Inflammatory macrophage treated with lipopolysaccharide for 1 hour (primary cell): ENCODE measurements around the gene KDM5B.
A peak's percentile ranks its signal among the peaks of the same experiment; 100 is the strongest.
"Not testable (repeated sequence)": the region's sequence is repeated elsewhere in the genome, so short reads cannot be mapped to it uniquely, and the experiment has no call there.

ENCODE experiments used
- DNase-seq, 2 donors: peaks; one replicate each; pipeline ENCODE4 v3.0.0-alpha.2; 2020 to 2022

KDM5B gene

DNA sequence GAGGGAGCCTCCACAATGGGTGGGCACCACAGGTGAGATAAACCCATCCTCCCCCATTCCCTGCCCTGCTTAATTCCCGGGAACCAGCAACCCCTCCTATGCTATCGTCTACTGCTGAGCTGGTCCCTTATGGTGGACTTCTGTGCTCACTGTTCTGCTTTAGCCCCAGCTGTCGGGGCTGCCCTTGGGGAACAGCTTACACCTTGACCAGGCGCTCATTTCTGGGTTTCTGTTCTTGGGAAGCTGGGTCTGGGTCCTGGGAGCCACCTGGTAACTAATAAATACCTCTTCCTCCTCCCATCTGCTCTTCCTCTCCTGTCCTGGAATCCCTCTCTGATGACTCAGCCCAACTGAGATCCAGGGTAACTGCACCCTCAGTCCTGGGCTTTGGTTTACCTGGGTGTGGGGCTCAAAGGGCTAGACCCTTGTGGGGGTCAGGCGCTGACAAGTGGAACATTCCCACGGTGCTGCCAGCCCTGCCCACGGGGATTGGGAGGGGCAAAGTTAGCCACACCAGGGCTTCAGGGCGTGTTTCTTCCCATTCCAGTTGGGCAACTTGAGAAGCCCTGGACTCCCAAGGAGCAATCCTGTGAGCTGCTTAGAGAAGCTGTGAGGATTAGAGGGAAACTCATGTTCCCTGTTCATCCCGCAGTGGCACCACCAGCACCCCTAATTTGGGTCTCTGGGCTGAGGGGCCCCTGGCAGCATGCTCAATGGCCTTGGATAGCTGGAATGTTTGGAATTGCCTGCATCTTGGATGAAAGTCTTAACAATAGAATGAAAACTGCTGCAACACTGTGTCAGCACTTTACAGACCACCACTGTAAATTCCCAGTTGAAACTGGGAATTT lies 4.2 kb upstream of the KDM5B start:
- no peak for DNase-seq

DNA sequence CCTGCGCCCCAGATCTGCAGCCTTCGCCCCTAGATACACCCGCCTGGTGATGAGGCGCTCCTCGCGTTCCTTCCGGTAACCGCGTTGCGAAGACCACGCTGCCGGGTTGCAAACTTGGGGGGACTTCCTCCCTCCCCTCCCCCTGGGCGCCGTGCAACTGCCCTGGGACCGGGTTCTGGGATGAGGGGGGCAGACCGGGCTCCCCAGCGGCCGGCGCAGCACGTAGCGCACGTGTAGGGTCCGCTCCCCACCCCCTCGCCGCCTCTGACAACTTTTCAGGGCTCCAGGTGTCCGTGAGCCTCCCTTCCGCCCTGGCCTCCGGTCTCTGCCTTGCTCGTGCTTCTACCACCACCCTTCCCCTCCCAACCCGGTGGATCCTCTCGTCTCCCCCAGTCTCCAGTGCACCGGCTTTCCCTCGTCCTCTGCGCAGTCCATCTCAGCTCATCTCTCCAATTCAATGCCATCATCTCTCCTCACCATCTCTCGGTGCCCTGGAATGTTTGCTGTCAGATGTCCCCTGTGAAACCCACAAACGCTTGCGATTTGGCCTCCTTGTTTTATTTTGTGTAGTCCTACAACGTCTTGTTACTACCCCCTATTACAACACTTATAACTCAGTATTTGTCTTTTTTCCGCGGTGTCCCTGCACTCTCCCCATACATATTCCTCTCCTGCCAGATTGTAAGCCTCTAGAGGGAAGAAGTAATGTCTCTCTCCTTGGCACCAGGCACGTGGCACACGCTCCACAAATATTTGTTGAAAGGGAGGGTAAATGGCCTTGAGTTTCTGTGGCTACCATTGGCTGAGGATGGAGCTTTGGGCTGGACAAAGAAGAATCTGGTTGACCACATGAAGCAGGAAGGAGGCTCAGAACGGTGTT lies 3.3 kb upstream of the KDM5B start:
- DNase-seq, result no peak

DNA sequence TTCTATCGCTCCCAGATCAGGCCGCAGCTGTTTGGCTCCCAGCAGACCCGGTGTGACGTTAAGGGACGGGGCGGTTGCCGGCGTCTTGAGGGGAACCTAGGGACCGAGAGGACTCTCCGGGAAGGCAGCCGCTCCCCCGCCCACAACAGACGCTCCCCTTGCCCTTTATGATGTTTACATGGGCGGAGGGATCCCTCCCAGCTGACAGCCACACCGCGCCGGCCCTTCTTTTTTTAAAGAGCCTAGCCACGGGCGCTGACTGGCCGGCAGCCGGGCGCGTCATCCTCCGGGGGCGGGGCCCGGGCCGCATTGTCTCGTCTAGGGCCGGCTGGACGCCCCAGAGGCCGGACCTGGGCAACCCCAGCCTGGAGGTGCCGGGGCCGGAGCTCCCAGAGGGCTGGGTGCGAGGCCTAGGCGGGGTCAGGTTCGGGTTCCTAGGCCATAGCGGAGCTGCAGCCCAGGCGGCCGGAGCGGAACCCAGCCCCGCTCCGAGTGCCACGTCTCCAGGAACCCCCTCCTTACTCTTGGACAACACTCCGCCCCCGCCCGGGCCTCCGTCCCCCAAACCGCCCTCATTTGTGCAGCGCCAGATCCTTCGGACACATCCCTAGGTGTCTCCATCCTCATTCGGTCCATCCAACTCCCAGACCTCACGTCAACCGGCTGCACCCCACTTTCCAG lies 2.5 kb upstream of the KDM5B start, which contains the start of gene PCAT6:
Gene PCAT6, plus strand, starts transcription at position 340 of the 681 bp plus-strand sequence.
- peak; percentile 93 to 95 for DNase-seq

DNA sequence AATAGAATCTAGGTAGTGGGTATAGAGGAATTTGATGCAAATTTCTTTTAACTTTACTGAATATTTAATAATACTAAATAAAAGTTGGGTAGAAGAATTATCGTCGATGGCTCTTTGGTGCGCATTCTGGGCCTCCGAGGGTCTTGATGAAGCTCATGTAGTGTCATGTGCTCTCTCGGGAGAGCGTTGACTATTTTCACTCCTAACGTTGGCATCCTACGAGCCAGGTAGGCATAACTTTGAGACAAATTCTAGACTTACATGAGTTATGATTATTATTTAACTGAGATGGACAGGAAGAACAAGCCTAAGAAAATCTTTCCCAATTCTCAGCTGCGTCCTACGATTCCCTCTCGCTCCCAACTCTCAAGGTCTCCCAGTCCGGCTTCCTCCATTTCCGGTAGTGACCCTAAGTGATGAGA lies 2.0 kb upstream of the KDM5B start:
- DNase-seq, result no peak

DNA sequence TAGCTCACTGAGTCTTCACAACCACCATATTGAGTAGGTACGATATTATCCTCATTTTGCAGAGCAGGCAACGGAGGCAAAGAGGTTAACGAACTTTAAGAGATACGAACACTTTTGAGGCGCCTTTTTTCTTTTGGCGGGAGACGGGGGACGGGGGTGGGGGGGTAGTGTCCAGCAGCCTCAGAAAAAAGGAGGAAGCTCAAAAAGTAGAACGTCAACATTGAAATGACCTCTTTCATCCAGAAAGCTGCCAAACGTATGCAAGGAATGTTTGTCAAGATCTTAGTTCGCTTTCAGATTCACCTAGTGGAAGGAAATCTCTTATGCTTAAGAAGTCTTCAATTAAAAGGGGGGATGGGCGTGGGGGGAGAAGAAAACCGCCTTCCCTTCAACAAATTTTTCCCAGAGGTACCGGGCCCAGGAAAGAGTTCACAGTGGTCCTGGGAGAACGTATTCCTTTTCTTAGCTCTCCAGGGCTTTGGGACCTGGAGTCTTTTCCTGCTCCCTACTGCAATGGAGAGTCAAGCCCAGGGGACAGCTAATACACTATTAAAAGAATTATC lies 1.5 kb upstream of the KDM5B start:
- DNase-seq, result no peak

DNA sequence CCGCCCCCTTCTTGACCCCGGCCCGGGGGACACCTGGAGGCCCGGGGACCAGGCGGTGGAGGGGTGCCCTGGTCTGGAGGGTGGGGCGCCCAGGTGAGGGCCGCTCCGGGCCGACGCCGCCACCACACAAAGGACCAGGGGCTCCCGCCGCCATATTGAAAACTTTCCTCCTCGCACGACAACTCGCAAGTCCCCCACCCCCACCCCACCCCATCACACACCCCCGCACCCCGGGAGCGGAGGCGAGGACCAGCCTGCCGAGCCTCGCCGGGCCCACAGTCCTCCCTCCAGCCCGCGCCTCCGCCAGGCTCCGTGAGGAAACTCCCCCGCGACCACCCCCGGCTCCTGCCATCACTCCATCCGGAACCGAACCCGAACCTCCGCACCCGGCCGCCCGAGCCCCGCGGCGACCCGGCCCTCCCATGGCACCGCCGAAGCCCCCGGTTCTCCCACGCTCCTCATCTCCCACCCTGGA lies 733 bp downstream of the KDM5B start:
- DNase-seq, result no peak

DNA sequence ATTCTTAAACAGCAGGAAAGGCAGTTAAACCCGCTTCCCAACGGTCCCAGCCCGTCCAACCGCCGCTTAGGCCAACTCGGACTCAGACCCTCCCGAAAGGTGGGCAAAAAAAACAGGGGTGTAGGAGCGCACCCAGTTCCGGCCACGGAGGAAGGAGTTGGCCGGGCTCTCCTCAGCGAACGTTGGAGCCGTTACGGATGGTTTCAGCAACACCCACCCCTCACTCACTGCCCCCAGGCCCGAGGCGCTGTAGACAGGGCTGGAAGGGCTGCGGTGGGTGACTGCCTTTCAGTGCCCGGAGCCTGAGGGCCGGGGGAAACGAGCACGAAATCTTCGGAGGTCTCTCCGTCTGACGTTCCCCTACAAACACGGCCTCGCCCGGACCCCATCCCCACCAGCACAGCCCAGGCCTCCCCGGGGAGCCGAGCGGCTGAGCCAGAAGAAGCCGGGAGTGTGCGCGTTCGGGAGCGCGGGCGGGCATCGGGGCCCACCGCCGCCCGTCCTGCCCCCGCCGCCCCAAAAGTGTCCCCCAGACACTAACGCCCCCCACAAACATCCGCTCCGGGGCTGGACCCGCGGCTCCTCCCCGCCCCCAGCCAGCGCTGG lies 1.3 kb downstream of the KDM5B start:
- DNase-seq, result no peak

DNA sequence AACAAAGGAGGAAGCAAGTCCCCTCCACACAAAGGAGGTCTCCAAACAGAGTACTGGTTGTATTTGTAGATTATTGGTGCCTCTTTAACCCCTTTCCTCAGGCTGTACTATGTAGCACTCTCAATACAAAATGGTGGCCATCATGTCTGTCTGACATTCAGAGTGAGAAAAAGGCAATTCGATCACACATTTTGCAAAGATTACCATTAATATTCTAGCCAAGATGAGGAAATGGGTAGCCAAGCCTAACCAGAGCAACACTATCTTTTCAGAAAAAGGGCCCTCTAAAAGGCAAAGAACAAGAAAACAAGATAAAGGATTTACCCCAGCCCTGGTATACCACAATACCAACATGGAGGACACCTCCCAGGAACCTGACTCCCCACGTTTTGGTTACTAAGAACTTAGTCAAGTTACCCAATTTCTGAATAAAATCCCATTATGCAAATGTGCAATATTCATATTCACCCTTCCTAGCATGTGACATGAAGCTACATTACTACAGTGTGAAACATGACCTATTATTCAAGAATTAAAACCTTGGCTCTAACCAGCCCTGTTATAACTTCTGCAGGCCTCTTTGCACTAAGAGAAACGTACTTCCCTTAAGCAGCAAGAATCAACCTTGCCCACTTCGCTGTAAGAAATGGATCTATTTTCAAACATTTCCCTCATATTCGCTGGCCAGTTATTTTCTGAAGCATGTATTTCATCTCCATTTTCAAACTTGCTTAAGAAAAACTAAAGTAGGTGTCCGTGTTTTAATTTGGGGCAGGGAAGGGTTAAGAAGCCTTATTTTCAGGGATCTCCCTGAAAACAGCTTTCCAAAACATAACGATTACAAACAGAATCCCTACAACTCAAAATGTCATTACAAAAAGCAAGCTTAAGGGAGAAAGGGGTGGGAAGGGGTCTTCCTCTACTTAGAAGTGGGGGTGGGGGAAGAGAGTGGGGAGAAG lies 2.1 kb downstream of the KDM5B start:
- DNase-seq, result peak; percentile 73 to 76

DNA sequence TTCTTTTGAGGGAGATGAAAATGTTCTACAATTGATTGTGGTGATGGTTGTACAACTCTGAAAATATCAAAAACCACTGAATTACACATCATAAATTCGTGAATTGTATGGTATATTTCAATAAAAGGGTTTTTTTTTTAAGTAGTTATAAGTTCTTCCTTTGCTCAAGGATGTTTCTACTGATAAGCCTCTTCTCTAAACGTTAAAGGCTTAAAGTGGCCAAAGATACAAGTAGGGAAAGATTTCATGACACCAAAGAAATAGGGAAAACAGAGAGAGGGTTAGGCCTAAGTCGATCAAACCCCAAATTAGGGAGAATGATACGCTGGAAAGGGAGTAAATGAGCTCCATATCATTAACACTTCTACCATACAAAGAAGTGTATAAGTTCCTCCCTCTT lies 4.1 kb downstream of the KDM5B start:
- no peak for DNase-seq

DNA sequence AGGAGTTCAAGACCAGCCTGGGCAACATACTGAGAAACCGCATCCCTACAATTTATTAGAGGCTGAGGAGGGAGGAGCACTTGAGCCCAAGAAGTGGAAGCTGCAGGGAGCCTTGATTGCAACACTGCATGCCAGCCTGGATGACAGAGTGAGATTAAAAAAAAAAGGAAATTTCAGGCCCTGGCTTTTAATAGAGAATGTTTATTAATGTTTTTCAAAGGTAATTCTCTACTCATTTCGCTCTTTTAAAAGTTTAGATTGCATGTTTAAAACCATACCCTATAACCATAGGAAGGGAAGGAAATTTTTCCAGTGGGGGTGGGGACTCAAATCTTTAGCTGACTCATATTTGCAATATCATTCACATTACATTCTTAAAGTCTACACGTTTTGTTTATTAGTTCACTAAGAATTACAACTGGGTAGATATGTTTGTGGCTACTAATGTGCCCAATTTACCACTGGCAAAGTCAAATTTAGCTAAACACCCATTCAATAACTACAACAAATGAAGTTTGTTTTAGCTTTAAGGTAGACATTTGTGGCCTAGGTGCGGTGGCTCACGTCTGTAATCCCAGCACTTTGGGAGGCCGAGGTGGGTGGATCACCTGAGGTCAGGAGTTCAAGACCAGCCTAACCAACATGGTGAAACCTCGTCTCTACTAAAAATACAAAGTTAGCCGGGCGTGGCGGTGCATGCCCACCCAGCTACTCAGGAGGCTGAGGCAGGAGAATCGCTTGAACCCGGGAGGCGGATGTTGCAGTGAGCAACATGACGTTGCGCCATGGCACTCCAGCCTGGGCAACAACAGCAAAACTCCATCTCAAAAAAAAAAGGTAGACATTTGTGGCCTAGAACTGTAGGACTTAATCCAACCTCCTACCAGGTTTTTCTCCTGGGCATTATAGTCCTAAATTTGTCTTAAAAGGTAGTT lies 5.0 kb downstream of the KDM5B start:
- DNase-seq, result peak; percentile 47 to 51

DNA sequence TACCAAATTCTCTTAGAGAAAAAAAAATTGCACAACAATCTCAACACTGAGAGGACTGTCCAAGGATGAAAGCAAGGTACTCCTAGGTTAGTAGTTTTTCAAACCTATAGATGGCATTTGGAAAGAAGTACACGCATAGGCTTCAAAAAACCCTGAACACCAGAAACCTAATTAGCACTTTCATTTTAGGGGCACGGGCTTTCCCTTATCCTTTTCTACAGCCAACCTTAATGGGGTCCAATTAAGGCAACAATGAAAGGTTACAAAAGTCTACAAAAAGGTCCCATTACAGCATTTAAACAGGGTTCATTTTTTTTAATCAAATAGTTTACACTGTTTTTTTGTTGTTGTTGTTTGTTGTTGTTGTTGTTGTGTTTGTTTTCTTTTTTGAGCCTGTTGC lies 6.2 kb downstream of the KDM5B start:
- DNase-seq, result no peak

DNA sequence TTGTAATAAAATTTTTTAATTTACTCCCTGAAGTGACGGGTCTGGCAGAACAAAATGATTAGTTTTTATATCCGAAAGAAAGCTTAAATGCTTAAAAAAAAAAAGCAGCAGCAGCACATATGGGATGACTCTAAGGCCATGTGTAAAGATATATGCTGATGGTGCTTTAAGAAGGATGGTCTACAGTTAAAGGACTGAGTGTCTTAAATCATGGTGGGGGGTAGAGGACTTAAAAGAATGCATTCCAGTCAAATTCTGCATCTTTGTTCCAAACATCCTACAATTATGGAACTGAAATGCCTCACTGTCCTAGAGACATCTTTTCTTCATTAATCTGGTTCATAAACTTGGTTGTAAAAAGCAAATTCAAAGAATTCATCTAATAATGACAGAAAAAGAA lies 7.0 kb downstream of the KDM5B start:
- no peak for DNase-seq

DNA sequence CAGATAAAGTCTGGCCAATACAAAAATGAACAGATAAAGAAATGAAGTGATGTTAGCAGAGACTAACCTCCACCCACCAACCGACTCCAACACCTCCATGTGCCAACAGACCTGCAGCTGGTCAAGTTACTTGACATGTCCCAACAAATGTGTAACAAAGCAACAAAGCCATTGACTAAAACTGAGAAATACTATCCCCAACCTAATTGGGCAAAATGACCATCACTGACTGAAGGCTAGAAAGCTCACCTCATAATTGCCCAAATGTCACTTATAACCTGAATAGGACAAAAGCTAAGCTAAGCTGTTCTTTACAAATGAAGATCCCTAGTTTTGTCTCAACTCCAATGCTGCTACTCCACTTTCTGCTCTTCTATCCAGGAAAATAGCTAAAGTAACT lies 7.5 kb downstream of the KDM5B start:
- DNase-seq, result no peak

DNA sequence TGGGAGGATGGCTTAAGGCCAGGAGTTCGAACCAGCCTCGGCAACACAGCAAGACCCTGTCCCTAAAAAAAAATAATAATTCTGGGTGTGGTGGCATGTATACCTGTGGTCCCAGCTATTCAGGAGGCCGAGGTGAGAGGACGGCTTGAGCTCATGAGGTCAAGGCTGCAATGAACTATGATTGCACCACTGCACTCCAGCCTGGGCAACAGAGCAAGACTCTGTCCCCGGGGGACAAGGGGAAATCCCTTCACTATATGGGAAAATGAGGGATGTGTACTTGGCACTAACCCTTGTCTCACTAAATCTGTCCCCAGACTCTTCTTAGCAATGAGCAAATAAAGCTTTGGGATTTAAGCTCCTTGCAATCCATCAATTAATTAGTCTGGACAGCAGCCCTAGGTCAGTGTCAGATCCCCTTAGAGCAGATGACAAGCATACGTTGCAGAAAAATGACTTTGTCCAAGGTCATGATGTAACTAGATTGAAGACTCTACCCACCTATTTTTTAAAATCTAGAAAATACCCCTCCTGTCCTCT lies 9.4 kb downstream of the KDM5B start:
- DNase-seq, result no peak

DNA sequence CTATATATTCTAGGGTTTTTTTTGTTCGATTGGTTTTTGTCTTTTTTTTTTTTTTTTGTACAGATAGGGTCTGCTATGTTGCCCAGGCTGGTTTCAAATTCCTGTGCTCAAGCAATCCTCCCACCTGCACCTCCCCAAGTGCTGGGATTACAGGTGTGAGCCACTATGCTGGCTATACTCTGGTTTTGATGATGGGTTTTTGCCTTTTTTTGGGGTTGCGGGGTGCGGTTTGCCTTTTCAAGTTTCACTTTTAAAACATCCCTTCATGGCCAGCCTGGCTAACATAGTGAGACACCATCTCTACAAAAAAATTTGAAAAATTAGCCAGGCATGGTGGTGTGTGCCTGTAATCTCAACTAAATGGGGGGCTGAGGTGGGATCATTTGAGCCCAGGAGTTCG lies 10.0 kb downstream of the KDM5B start:
- DNase-seq, result no peak

DNA sequence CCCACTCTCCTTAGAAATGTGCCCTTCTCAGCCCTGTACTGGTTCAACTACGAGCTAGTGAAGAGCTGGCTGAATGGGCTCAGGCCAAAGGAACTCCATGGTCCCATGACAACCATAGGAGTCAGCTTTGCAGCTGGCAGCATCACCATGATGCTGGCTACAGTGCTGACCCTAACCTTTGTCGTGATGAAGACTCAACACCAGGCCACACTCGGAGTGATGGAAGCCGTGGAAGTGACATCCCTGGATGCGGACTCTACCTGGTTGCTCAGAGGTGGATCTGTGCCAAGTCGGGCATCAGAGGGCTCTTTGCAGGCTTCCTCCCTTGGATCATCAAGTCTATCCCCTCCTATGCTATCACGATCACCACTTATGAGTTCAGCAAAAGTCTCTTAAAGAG lies 11.6 kb downstream of the KDM5B start:
- no peak for DNase-seq

DNA sequence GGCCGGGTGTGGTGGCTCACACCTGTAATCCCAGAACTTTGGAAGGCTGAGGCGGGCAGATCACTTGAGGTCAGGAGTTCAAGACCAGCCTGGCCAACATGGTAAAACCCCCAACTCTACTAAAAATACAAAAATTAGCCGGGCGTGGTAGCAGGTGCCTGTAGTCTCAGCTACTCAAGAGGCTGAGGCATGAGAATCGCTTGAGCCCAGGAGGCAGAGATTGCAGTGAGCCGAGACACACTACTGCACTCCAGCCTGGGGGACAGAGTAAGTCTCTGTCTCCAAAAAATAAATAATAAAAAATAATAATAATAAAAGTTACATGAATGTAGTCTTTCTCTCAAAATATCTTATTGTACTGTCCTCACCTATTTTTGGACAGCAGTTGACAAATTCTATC lies 13.3 kb downstream of the KDM5B start:
- DNase-seq, result not testable (repeated sequence)

DNA sequence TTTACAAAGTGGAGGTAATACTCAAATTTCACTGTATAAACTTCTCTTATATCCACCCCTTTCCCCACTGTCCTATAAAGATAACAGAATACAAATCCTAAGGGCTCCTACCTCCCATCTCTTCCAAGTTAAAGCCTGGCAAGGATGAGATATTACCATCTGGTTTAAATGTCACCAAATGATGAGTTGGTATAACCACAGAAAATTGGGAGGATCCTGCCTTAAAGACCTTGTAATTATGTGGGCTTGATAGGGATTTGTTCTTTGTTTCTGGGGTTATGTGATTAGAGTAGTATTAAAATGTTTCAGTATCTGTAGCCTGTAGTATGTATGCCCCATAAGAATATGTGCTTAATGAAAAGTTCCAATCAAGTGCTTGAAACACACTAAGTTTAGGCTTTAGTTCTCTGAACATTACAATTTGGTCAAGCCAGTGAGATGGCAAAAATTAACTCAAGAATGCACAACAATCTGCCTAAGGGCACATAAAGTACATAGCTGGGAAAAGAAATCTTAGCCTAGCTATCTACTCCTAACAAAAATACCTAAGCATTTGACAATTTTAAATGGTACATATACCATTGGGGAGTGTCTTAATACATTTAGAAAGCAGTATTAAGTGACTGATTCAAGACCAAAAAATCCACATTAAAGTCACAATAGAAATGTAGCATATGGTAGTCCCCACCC lies 14.0 kb downstream of the KDM5B start:
- no peak for DNase-seq
